Suprapubic skin (tissue), 4 donors: ENCODE data around the gene NSFL1C. TPM values are rescaled to one million over a fixed set of nuclear protein-coding genes. Genes with fewer than 3 reads are reported as not detected.
A peak's percentile ranks its signal among the peaks of the same experiment; 100 is the strongest.

Experiments
- DNase-seq, 2 donors: peaks; one replicate each; pipeline ENCODE4 v3.0.0-alpha.2; 2019; ENCODE audit warnings: low spot score in 2 of 2
- H3K27ac ChIP-seq: fragments of 200-600 bp; sonication (generic); one replicate; pipeline ENCODE4 v1.5.1; 2019
- H3K27me3 ChIP-seq: fragments of 200-600 bp; sonication (generic); one replicate; pipeline ENCODE4 v1.5.1; 2019
- H3K36me3 ChIP-seq: fragments of 200-600 bp; sonication (generic); one replicate; pipeline ENCODE4 v1.5.1; 2019
- H3K4me1 ChIP-seq: fragments of 200-600 bp; sonication (generic); one replicate; pipeline ENCODE4 v1.5.1; 2019
- H3K4me3 ChIP-seq: fragments of 200-600 bp; sonication (generic); one replicate; pipeline ENCODE4 v1.5.1; 2019; ENCODE audit warnings: mild to moderate bottlenecking
- H3K9me3 ChIP-seq: fragments of 200-600 bp; sonication (generic); one replicate; pipeline ENCODE4 v1.5.1; 2019
- EP300 ChIP-seq: sonication (generic); formaldehyde crosslinking; IDR thresholded peaks from one replicate; pipeline ENCODE4 v1.6.1; 2017; ENCODE audit warnings: antibody characterized with exemption
- POLR2A ChIP-seq, 2 donors: fragments of 450-650 bp; IDR thresholded peaks; one replicate each; pipeline ENCODE4 v1.6.1; 2017; ENCODE audit warnings: antibody characterized with exemption in 2 of 2, mild to moderate bottlenecking in 2 of 2, moderate library complexity in 2 of 2
- POLR2AphosphoS5 ChIP-seq, 3 donors: sonication (generic); formaldehyde crosslinking; IDR thresholded peaks; one replicate each; pipeline ENCODE4 v1.6.1; 2017; ENCODE audit warnings: antibody characterized with exemption in 3 of 3
- WGBS: methylation state at CpG from one replicate; pipeline ENCODE4 v1.1.5; 2018; 5-methylcytosine and 5-hydroxymethylcytosine counted together
- total RNA-seq, 4 donors: library from RNA; depleted of rRNA; stranded (reverse); fragments of >200 nt; gene quantifications; one replicate each; pipeline ENCODE4 v1.1.0, GENCODE V29; 2016
- TF ChIP-seq, protein P1 (sequence below), 2 donors: fragments of 200-600 bp in 1 of 2; fragments of 450-650 bp in 1 of 2; sonication (generic) in 1 of 2; IDR thresholded peaks; one replicate each; pipeline ENCODE4 v1.5.1; 2016 to 2019; ENCODE audit warnings: antibody characterized with exemption in 2 of 2, mild to moderate bottlenecking in 1 of 2, moderate library complexity in 1 of 2

Gene NSFL1C
- total RNA-seq, 4 donors from 2014 or later: 55.0 to 75.3 (median 64.3) TPM

DNA sequence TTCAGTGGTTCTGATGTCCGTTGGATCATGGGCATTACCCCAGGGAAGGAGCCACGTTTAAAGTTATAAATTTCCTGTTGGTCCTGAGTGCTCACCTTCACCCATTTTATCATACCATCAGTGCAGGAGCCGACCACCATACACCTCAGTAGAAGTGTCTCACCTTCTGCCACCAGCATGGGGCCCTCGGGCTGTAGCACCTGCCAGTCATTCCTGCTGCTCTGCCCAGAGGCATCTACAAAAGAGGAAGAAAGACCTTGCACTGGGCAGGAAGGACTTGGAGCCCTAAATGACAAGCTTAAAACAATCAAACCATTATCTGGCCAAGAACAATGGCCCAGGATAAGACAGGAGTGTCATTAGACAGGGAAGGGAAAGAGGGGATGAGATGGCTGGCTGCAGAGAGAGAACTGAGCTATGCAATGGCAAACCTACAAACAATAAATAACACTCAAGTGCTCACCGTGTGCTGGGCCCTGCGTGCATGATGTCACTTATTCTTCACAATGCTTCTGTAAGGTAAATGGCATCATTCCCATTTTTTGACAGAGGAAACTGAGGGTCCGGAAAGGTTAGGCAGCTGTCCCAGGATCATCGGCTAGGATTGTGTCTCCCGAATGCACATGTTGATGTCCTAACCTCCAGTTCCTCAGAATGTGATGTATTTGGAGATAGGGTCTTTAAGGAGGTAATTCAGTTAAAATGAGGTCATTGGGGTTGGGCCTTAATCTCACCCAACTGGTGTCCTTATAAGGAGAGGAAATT is 13.4 kb upstream of the NSFL1C start:
- Histone ChIP-seq H3K4me1 (peaks cover 9% of the 10 kb centered on the region), H3K36me3 (no peaks in the 10 kb centered on the region), H3K27me3 (no peaks in the 10 kb centered on the region), H3K4me3 (no peak overlapping the region), H3K9me3 (no peaks in the 10 kb centered on the region), H3K27ac (no peak overlapping the region)
- WGBS: 67% methylated on average over 9 of the region's 9 CpGs
- no peak for TF ChIP-seq EP300
- TF ChIP-seq POLR2A (IDR thresholded peaks at IDR 0.05): no peak
- no peak for TF ChIP-seq POLR2AphosphoS5 (IDR thresholded peaks at IDR 0.05)
- TF ChIP-seq, protein P1, sequence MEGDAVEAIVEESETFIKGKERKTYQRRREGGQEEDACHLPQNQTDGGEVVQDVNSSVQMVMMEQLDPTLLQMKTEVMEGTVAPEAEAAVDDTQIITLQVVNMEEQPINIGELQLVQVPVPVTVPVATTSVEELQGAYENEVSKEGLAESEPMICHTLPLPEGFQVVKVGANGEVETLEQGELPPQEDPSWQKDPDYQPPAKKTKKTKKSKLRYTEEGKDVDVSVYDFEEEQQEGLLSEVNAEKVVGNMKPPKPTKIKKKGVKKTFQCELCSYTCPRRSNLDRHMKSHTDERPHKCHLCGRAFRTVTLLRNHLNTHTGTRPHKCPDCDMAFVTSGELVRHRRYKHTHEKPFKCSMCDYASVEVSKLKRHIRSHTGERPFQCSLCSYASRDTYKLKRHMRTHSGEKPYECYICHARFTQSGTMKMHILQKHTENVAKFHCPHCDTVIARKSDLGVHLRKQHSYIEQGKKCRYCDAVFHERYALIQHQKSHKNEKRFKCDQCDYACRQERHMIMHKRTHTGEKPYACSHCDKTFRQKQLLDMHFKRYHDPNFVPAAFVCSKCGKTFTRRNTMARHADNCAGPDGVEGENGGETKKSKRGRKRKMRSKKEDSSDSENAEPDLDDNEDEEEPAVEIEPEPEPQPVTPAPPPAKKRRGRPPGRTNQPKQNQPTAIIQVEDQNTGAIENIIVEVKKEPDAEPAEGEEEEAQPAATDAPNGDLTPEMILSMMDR (IDR thresholded peaks at IDR 0.05): no peak
- DNase-seq: no peak

DNA sequence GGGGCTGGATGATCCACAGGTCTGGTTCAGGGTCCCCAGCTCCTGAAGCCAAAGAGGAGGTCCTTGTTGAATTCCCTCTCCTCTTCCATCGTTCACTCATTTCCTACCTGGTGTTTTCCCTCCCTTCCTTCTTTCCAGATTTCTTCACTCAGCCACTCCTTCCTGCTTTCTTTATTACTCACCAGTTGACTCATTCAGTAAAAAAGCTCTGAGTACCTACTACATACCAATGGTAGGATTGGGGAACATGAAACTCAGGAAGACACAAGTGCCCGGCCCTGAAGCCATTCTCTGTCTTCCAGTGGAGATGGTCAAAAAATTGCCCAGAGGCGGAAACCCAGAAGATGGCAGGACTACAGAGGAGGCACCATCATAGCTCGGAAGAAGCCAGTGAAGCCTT is 11.9 kb upstream of the NSFL1C start:
- Histone ChIP-seq H3K4me1 (peaks cover 14% of the 10 kb centered on the region), H3K27me3 (no peaks in the 10 kb centered on the region), H3K27ac (peak overlapping the region; percentile 67), H3K9me3 (no peaks in the 10 kb centered on the region), H3K4me3 (no peak overlapping the region), H3K36me3 (no peaks in the 10 kb centered on the region)
- WGBS: 57% methylated on average over 4 of the region's 4 CpGs
- TF ChIP-seq POLR2A (IDR thresholded peaks at IDR 0.05) (no peak), POLR2AphosphoS5 (IDR thresholded peaks at IDR 0.05) (no peak), EP300 (no peak)
- TF ChIP-seq, protein P1 (IDR thresholded peaks at IDR 0.05): no peak
- DNase-seq: no peak

DNA sequence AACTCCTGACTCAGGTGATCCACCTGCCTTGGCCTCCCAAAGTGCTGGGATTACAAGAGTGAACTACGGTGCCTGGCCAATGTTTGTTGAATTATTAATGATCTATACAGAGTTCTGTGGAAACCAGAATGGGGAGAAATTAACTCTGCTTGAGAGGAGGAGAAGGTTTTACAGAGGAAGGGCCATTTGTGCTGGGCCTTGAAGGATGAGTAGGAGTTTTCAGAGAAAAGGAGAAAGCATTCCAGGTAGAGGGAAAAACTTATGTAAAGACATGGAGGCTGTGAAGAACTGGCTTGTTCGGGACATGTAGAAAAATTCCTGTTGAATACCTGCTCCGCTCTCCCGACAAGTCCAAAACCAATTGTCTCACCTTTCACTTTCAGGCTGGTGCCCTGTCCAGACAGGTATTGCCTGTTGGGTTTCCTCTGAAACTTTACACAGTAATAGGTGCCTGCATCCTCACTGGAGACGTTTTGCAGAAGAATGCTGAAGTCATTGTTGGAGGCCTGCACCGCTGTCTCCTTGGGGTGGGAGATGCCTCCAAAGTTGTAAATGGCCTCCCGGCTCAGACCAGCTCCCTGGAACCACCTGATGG is 11.3 kb upstream of the NSFL1C start:
- no peaks in the 10 kb centered on the region for H3K36me3 ChIP-seq
- no peaks in the 10 kb centered on the region for H3K9me3 ChIP-seq
- no peak for DNase-seq
- peak overlapping the region; percentile 67 for H3K27ac ChIP-seq
- TF ChIP-seq POLR2AphosphoS5 (IDR thresholded peaks at IDR 0.05): no peak
- TF ChIP-seq EP300: no peak
- TF ChIP-seq, protein P1 (IDR thresholded peaks at IDR 0.05): no peak
- no peak for TF ChIP-seq POLR2A (IDR thresholded peaks at IDR 0.05)
- WGBS: 60% methylated on average over 7 of the region's 7 CpGs
- no peaks in the 10 kb centered on the region for H3K27me3 ChIP-seq
- H3K4me3 ChIP-seq: no peak overlapping the region
- peaks cover 14% of the 10 kb centered on the region for H3K4me1 ChIP-seq

DNA sequence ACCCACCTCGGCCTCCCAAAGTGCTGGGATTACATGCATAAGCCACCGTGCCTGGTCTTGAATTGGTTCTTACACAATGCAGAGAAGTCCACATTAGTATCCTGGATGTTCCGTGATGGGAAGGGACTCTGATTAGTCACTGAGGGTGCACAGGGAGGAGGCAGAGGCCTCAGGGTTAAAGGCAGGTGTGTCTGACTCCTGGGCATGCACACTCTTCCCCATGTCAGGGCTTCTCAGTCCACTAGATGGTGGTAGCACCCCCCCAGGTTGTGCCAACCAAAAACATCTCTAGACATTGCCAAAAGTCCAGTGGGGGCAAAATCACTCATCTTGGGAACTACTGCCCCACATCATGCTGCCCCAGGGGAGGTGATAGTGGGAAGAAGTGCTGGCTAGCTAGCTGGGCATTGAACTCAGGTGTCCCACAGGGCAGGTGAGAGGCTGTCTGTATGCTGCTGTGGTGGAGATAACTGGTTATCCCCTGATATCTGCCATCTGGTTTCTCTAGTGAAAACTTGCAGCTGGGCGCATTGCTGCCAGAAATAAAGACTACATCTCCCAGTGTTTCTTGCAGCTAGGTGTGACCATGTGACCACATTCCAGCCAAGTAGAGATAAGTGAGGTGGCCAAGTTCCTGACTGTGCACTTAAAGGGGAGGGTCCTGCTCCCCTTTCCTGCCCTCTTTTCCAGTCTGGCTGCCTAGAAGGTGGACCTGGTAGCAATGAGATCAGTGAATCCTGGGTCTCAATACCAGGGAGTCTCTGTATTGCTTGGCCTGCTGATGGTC is 8.4 kb upstream of the NSFL1C start:
- no peaks in the 10 kb centered on the region for H3K9me3 ChIP-seq
- no peak for TF ChIP-seq POLR2A (IDR thresholded peaks at IDR 0.05)
- TF ChIP-seq, protein P1 (IDR thresholded peaks at IDR 0.05): peak in 1 of 2 donors; percentile 5
- no peak overlapping the region for H3K4me3 ChIP-seq
- no peaks in the 10 kb centered on the region for H3K36me3 ChIP-seq
- no peak overlapping the region for H3K27ac ChIP-seq
- peak in 1 of 2 donors; percentile 40 for DNase-seq
- H3K4me1 ChIP-seq: peaks cover 25% of the 10 kb centered on the region
- H3K27me3 ChIP-seq: no peaks in the 10 kb centered on the region
- WGBS: 77% methylated on average over 4 of the region's 4 CpGs

DNA sequence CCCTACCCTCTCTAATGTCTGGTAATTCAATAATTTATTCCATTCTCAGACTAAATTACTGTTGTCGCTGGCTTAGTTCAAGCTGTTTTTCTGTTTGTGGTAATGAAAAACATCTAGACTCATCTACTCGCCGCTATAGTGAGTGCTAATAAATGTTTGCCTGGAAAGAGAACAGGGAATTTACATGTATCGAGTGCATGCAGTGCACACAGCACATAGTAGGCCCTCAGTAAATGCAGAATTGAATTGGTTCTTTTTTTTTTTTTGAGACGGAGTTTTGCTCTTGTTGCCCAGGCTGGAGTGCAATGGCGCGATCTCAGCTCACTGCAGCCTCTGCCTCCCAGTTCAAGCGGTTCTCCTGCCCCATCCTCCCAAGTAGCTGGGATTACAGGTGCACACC is 7.7 kb upstream of the NSFL1C start:
- no peaks in the 10 kb centered on the region for H3K36me3 ChIP-seq
- WGBS: 91% methylated on average over 8 of the region's 8 CpGs
- peaks cover 29% of the 10 kb centered on the region for H3K4me1 ChIP-seq
- no peak for TF ChIP-seq POLR2A (IDR thresholded peaks at IDR 0.05)
- TF ChIP-seq POLR2AphosphoS5 (IDR thresholded peaks at IDR 0.05): no peak
- no peak for TF ChIP-seq EP300
- TF ChIP-seq, protein P1 (IDR thresholded peaks at IDR 0.05): no peak
- no peak overlapping the region for H3K27ac ChIP-seq
- no peaks in the 10 kb centered on the region for H3K9me3 ChIP-seq
- H3K4me3 ChIP-seq: no peak overlapping the region
- no peaks in the 10 kb centered on the region for H3K27me3 ChIP-seq
- no peak for DNase-seq
